LNCaP clone FGC (cell line): Measurements from ENCODE around the gene TM4SF1.
A peak's percentile ranks its signal among the peaks of the same experiment; 100 is the strongest.

Source experiments
- DNase-seq: peaks from one replicate; pipeline ENCODE4 v3.0.0-alpha.2; 2011; ENCODE audit warnings: low read depth
- H3K4me3 ChIP-seq: 2 replicates; pipeline ENCODE4 v1.5.1; 2011; ENCODE audit warnings: mild to moderate bottlenecking, low read depth, low read length, control low read depth
- CTCF ChIP-seq: IDR thresholded peaks from 2 replicates; pipeline ENCODE4 v1.5.1; 2012; ENCODE audit warnings: mild to moderate bottlenecking; ENCODE audit not compliant: control insufficient read depth, insufficient read depth; ENCODE audit errors: extremely low read depth

TM4SF1 gene

GRCh38 chr3:149369991-149370866, 7.2 kb downstream of the TM4SF1 start:
- no peak for DNase-seq
- no peak overlapping the region for H3K4me3 ChIP-seq
- TF ChIP-seq CTCF = no peak

GRCh38 chr3:149368674-149369497, 8.6 kb downstream of the TM4SF1 start:
- no peak for TF ChIP-seq CTCF
- no peak overlapping the region for H3K4me3 ChIP-seq
- DNase-seq = peak; percentile 79

- peak; percentile 25 for TF ChIP-seq CTCF
- H3K4me3 ChIP-seq = no peak overlapping the region
- DNase-seq = no peak
Observed at GRCh38 chr3:149368201-149368673, 9.2 kb downstream of the TM4SF1 start.

GRCh38 chr3:149366941-149367840, 10.3 kb downstream of the TM4SF1 start:
- DNase-seq = no peak
- no peak for TF ChIP-seq CTCF
- no peak overlapping the region for H3K4me3 ChIP-seq

- no peak for TF ChIP-seq CTCF
- H3K4me3 ChIP-seq = no peak overlapping the region
- no peak for DNase-seq
Observed at GRCh38 chr3:149366031-149366430, 11.4 kb downstream of the TM4SF1 start.

GRCh38 chr3:149364624-149365023, 12.8 kb downstream of the TM4SF1 start:
- DNase-seq = no peak
- no peak overlapping the region for H3K4me3 ChIP-seq
- no peak for TF ChIP-seq CTCF
